NCI-H1092 treated with DMSO at 0.1 percent for 48 hours (cell line): ENCODE measurements around the gene BUB1.
"Not testable (repeated sequence)": the region's sequence is repeated elsewhere in the genome, so short reads cannot be mapped to it uniquely, and the experiment has no call there.

ENCODE experiments used
- DNase-seq: peaks from one replicate; lab custom pipeline; 2025; lab: John Stamatoyannopoulos, UW

The BUB1 gene

GRCh38 chr2:110602139-110602538 is 75.7 kb downstream of the BUB1 start:
- DNase-seq: not testable (repeated sequence)

- not testable (repeated sequence) for DNase-seq
These were observed 85.9 kb downstream of the BUB1 start for GRCh38 chr2:110591973-110592372.

GRCh38 chr2:110589677-110590330 is 88.1 kb downstream of the BUB1 start:
- not testable (repeated sequence) for DNase-seq

GRCh38 chr2:110588520-110588919 is 89.3 kb downstream of the BUB1 start:
- not testable (repeated sequence) for DNase-seq
